GM21381 (cell line): ENCODE results near the gene OR6C2.
"Not testable (repeated sequence)": the region's sequence is repeated elsewhere in the genome, so short reads cannot be mapped to it uniquely, and the experiment has no call there.

Experiments used
- ATAC-seq: cut with Tn5 transposase; IDR thresholded peaks from one replicate; pipeline ENCODE4 v1.9.1; 2021; ENCODE audit warnings: mild to moderate bottlenecking, moderate library complexity; ENCODE audit not compliant: unreplicated experiment

Gene OR6C2

GRCh38 chr12:55443776-55444175 lies at the start of gene OR6C2:
Gene OR6C2 (plus strand): TSS chr12:55444076. CDS start chr12:55452214, 8,138 bp downstream.
- no peak for ATAC-seq

DNA sequence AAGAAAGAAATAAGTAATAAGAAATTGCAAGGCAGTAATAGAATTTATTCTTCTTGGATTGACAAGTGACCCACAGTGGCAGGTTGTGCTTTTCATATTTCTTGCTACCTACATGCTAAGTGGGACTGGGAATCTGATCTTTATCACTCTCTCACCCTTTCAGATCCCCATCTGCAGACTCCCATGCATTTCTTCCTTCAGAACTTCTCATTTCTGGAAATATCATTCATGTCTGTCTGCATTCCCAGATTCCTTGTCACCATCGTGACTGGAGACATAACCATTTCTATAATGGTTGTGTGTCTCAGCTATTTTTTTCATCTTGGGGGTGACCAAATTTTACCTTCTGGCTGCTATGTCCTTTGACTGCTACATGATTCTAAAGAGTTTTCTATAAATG lies 47.5 kb upstream of the OR6C2 start:
- no peak for ATAC-seq

GRCh38 chr12:55400229-55400628 lies 43.6 kb upstream of the OR6C2 start, which contains the start of gene OR6C65:
Gene OR6C65 (plus strand): TSS chr12:55400529. CDS start chr12:55400529, 0 bp downstream.
- no peak for ATAC-seq

- no peak for ATAC-seq
Measured at GRCh38 chr12:55407866-55408265, 36.0 kb upstream of the OR6C2 start.

DNA sequence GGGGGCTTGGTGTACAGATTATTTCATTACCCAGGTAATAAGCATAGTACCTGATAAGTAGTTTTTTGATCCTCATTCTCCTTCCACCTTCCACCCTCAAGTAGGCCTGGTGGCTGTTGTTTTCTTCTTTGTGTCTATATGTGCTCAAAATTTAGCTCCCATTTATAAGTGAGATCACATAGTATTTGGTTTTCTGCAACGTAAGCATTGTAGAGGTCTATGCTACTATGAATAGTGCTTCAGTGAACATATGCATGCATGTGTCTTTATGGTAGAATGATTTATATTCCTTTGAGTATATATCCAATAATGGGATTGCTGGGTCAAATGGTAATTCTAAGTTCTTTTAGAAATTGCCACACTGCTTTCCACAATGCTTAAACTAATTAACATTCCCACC lies 34.7 kb upstream of the OR6C2 start:
- ATAC-seq: not testable (repeated sequence)

- ATAC-seq: not testable (repeated sequence)
Measured at GRCh38 chr12:55412138-55412537, 31.7 kb upstream of the OR6C2 start.

DNA sequence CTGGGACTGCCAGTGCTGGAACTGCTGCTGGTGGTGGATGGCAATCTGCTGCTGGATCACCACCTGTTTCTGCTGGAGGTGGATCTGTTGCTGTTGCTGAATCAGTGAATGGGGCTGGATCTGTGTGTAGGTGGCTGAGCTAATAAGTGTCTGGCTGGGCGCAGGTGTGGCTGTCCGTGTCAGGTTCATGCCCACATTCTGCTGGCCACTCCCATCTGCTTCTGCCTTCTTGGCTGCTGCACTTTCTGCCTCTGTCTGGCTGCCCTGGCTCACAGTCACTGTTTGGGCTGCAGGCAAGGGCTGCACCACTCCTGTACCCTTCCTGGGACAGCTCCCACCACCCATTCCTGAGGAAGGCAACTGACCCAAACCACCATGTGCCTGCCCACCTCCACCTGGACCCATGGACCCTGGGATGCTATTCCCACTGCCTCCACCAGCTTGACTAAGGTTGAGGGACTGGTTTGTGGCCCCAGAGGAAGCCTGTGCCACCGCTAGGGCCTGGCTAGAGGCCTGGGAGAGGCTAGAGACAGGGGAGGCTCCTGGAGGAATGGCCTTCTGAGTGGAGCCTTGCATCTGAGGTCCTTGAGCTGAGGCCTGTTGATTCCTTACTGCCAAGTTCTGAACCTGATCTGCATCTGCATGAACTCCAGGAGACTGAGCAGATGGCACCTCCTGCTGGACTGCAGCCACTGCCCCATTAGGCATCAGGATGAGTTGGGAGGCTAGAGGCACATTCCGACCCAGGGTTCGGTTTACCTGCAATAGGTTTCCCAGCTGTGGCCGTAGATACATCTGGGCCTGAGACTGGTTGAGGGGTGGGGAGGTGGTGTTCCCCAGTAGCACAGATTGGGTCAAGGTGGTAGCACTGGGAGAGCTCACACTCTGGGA lies 30.1 kb upstream of the OR6C2 start:
- not testable (repeated sequence) for ATAC-seq

GRCh38 chr12:55414396-55414823 lies 29.5 kb upstream of the OR6C2 start:
- not testable (repeated sequence) for ATAC-seq

GRCh38 chr12:55414889-55415288 lies 29.0 kb upstream of the OR6C2 start:
- ATAC-seq: not testable (repeated sequence)

DNA sequence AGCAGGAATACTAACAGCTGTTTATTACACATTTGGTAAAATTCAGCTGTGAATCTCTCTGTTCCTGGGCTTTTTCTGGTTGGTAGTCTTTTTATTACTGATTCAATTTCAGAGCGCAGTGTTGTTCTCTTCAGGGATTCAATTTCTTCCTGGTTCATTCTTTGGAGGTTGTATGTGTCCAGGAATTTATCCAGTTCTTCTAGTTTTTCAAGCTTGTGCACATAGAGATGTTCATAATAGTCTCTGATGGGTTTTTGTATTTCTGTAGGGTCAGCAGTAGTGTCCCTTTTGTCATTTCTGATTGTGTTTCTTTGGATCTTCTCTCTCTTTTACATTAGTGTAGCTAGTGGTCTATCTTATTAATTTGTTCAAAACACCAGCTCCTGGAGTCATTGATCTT lies 26.9 kb upstream of the OR6C2 start:
- ATAC-seq: no peak

- no peak for ATAC-seq
Measured at GRCh38 chr12:55420307-55420962, 23.4 kb upstream of the OR6C2 start.

GRCh38 chr12:55425954-55426353 lies 17.9 kb upstream of the OR6C2 start, which contains the start of gene OR6C76:
Gene OR6C76 (plus strand): TSS chr12:55426254. CDS start chr12:55426254, 0 bp downstream.
- ATAC-seq: no peak

DNA sequence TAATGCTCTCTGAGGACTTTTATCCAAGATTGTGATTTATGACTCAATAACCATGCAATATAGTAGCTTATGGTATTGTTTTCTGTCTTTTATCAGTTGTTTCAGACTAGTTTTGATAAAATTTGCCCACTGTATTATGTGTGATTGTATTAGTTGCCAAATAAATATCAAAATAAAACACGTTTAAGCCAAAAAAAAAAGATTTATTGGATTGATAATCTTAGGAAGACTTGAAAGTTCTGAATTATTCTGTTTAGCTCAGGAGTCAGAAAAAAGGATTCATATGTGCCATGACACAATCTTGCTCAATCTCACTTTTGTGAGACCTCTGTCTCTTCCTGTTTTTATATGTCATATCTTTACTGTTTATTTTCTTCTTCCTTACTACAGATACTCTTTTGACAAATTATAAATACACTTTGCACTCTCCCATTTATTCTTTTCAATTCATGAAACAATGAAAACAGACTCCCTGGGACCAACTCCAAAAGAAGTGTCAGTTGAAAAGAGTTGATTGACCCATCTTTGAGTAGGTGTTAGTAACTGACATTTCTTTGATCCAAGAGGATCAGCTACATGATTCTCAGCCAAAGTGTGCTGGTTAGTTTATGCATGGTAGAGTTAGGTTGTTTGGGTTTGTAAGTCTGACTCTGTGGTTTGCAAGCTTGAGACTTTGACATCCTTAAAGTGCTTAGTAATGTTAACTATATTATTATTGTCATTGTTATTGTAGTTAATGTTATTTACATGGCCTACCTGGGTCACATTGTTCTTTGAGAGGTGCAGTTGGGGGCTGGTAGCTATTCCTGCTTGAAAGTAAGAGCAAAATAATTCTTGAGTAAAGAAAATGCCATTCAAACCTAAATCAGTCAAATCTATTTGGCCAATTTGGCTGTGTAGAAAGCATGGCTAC lies 15.3 kb upstream of the OR6C2 start:
- ATAC-seq: no peak

DNA sequence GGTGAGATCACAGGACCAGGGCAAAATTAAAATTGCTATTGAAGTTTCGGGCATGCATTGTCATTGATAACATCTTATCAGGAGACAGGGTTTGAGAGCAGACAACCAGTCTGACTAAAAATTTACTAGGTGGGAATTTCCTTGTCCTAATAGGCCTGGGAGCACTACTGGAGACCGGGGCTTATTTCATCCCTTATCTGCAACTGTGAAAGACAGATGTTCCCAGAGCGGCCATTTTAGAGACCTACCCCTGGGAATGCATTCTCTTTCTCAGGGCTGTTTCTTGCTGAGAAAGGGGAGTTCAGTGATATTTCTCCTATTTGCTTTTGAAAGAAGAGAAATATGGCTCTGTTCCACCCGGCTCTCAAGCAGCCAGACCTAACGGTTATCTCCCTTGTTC lies 2.6 kb upstream of the OR6C2 start:
- ATAC-seq: not testable (repeated sequence)

DNA sequence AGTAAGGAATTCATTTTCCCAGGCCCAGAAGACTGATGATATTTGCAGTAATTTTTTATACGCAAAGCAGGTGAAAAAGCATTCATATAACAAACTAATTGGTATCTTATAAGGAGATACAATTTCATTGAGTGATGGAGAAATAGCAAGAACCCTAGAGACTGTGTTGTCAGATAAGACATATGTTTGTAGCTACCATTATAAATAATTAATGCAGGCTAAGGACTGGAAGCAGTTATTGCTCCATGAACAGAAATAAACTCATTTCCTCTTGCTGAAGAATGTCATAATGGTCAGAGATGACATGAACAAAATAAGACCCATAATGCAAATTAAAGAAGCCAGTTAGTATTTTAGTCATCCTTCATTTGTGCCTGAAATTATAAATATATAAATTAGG lies 1.5 kb downstream of the OR6C2 start:
- no peak for ATAC-seq

- ATAC-seq: no peak
Measured at GRCh38 chr12:55446326-55446725, 2.5 kb downstream of the OR6C2 start.

DNA sequence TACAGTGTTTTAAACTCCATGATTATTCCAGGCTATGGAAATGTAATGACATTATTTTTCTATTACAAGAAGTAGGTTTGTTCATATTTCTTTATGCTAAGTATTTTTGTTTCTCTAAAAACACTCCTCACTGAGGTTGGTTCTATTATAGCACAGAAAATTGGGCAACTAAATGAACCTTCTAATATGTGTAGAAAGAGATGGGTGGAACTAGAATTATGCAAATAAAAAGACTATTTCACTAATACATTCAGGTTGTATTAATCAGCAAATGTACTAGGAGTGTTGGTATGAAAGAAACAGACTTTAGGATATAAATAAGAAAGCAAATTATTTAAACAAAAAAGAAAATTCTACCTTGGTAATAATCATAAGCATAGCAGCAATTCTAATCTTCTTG lies 4.9 kb downstream of the OR6C2 start:
- ATAC-seq: no peak

GRCh38 chr12:55464926-55465325 lies 21.1 kb downstream of the OR6C2 start:
- ATAC-seq: not testable (repeated sequence)

GRCh38 chr12:55467836-55468235 lies 24.0 kb downstream of the OR6C2 start:
- peak; percentile 65 for ATAC-seq

DNA sequence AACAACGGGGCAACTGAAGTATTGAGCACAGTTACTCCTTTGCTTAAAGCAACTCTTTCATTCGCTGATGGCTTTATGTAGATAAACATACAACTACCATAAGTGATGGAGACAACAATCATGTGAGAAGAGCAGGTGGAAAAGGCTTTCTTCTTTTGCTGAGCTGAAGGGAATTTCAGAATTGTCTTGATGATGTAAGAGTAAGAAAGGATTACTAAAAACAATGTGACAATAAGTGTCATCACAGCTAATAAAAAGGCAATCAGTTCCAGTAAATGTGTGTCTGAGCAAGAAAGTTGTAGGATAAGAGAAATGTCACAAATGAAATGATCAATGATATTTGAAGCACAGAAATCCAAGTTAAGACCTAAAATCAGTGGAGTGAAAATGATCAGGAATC lies 25.4 kb downstream of the OR6C2 start:
- no peak for ATAC-seq
